Stimulated activated CD4-positive, alpha-beta T cell treated with anti-CD3 and anti-CD28 coated beads, TNF-alpha, amount 100 ng/mL, for 1 hour (primary cell): ENCODE data around the gene VSNL1.

ENCODE experiments used
- DNase-seq, 3 donors: peaks; one replicate each; pipeline ENCODE4 v3.0.0-alpha.2; 2020; ENCODE audit warnings: low read depth in 3 of 3, low spot score in 1 of 3

Gene VSNL1

DNA sequence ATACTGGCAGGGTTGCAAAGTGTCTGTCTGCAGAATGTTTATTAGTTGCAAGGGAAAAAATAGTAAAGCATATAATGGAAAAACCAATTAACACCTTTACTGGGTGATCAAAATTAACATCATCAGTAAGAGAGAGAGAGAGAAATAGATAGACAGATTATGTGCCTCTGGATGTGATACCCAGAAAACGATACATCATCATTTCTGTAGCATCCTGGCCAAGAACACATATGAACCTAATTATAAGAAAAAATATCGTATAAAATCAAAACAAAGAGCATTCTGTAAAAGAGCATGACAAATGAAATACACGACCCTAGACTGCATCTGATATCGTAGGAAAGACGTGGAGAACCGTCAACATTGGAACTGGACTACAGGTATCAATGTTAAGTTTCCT, 148.5 kb downstream of the VSNL1 start:
- no peak for DNase-seq

DNA sequence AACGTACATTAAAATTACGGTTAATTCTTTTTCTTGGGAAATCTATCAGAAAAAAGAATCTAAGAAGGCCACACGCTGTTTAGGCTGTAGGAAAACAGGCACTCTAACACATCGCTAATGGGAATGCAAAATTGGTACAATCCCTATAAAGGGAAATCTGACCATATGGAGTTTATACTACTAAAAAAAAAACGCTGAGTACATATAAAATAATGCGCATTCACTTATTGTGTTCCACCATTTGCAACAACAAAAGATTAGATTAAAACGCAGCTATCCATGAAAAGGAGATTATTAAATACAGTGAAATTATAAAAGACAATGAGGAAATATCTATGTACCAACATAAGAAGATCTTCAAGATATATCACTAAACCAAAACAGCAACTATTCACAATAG, 150.3 kb downstream of the VSNL1 start:
- no peak for DNase-seq
